HEK293 (cell line): ENCODE measurements around the gene DAZAP1.

Experiments
- TSHZ1 ChIP-seq: fragments of 450-650 bp; formaldehyde crosslinking; IDR thresholded peaks from 2 replicates; pipeline ENCODE4 v1.5.1; 2016; ENCODE audit warnings: missing biosample characterization, missing genetic modification characterization, borderline replicate concordance
- ZNF561 ChIP-seq: fragments of 450-650 bp; IDR thresholded peaks from 2 replicates; pipeline ENCODE4 v1.5.1; 2018; ENCODE audit warnings: missing biosample characterization, missing genetic modification characterization, borderline replicate concordance

GRCh38 chr19:1400281-1401137, 6.9 kb upstream of the DAZAP1 start:
- TF ChIP-seq ZNF561 (tag by site-specific recombination) = no peak
- TF ChIP-seq TSHZ1 (tag by site-specific recombination) = no peak
